HG02981 (cell line): ENCODE data around the gene C10orf95.
"Not testable (repeated sequence)": the region's sequence is repeated elsewhere in the genome, so short reads cannot be mapped to it uniquely, and the experiment has no call there.

Experiments
- ATAC-seq: cut with Tn5 transposase; IDR thresholded peaks from one replicate; pipeline ENCODE4 v1.9.1; 2021; ENCODE audit warnings: mild to moderate bottlenecking, moderate library complexity; ENCODE audit not compliant: unreplicated experiment

The C10orf95 gene

GRCh38 chr10:102451105-102451969, at the start of gene C10orf95:
TSS of gene C10orf95 (minus strand) at chr10:102451543. CDS start at chr10:102451093, 450 bp downstream.
- ATAC-seq = no peak

- not testable (repeated sequence) for ATAC-seq
These were observed 49.3 kb upstream of the C10orf95 start for GRCh38 chr10:102500686-102501085.

GRCh38 chr10:102499356-102499755, 48.0 kb upstream of the C10orf95 start:
- ATAC-seq = no peak

GRCh38 chr10:102497545-102497944, 46.2 kb upstream of the C10orf95 start:
- ATAC-seq = no peak

- ATAC-seq = no peak
These were observed 42.4 kb upstream of the C10orf95 start for GRCh38 chr10:102493771-102494170.

GRCh38 chr10:102492983-102493382, 41.6 kb upstream of the C10orf95 start:
- no peak for ATAC-seq

GRCh38 chr10:102492344-102492939, 41.1 kb upstream of the C10orf95 start:
- ATAC-seq = no peak

GRCh38 chr10:102491136-102491535, 39.8 kb upstream of the C10orf95 start:
- no peak for ATAC-seq

GRCh38 chr10:102485093-102485784, 33.9 kb upstream of the C10orf95 start:
- no peak for ATAC-seq

GRCh38 chr10:102484021-102484420, 32.7 kb upstream of the C10orf95 start:
- ATAC-seq = no peak

- ATAC-seq = no peak
These were observed 29.1 kb upstream of the C10orf95 start for GRCh38 chr10:102480396-102480795.

GRCh38 chr10:102479651-102480050, 28.3 kb upstream of the C10orf95 start:
- no peak for ATAC-seq

GRCh38 chr10:102476466-102477141, 25.3 kb upstream of the C10orf95 start:
- no peak for ATAC-seq

- no peak for ATAC-seq
These were observed 24.2 kb upstream of the C10orf95 start for GRCh38 chr10:102475451-102476040.

GRCh38 chr10:102473445-102474331, 22.3 kb upstream of the C10orf95 start:
- ATAC-seq = no peak

- ATAC-seq = no peak
These were observed 19.5 kb upstream of the C10orf95 start for GRCh38 chr10:102470579-102471546.

- ATAC-seq = no peak
These were observed 17.3 kb upstream of the C10orf95 start for GRCh38 chr10:102468683-102469082.

- no peak for ATAC-seq
These were observed 16.7 kb upstream of the C10orf95 start for GRCh38 chr10:102467971-102468438.
